ENCODE results near the gene PPP1R3F.

Gene PPP1R3F

DNA sequence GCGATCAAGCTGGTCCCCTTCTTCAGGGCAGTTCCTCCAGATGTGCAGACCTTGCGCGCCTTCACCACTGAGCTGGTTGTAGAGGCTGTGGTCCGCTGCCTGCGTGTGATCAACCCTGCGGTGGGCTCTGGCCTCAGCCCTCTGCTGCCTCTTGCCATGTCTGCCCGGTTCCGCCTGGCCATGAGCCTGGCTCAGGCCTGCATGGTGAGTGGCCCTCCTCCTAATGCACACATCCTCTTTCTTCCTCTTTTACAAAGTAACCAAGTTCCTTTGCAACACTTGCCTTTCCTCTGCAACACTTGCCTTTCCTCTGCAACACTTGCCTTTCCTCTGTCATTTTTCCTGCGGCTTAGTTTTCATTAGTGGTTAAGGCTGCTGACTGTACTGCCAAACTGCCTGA, 32.5 kb upstream of the PPP1R3F start:
- POLR2A ChIA-PET (ENCODE audit: low non-redundant PET), result no interaction called here
- TF ChIP-seq, protein P1, sequence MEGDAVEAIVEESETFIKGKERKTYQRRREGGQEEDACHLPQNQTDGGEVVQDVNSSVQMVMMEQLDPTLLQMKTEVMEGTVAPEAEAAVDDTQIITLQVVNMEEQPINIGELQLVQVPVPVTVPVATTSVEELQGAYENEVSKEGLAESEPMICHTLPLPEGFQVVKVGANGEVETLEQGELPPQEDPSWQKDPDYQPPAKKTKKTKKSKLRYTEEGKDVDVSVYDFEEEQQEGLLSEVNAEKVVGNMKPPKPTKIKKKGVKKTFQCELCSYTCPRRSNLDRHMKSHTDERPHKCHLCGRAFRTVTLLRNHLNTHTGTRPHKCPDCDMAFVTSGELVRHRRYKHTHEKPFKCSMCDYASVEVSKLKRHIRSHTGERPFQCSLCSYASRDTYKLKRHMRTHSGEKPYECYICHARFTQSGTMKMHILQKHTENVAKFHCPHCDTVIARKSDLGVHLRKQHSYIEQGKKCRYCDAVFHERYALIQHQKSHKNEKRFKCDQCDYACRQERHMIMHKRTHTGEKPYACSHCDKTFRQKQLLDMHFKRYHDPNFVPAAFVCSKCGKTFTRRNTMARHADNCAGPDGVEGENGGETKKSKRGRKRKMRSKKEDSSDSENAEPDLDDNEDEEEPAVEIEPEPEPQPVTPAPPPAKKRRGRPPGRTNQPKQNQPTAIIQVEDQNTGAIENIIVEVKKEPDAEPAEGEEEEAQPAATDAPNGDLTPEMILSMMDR (conservative IDR thresholded peaks at IDR 0.05; ENCODE audit: low read depth), result no peak
- no peak for DNase-seq (ENCODE audit: low spot score)
- no peak overlapping the region for H3K27ac ChIP-seq
- CTCF ChIA-PET, result interaction anchor here (0.7 kb wide), 1 partner anchor 1715 kb away, joined by 3 read pairs; no protein-coding TSS in a partner anchor

DNA sequence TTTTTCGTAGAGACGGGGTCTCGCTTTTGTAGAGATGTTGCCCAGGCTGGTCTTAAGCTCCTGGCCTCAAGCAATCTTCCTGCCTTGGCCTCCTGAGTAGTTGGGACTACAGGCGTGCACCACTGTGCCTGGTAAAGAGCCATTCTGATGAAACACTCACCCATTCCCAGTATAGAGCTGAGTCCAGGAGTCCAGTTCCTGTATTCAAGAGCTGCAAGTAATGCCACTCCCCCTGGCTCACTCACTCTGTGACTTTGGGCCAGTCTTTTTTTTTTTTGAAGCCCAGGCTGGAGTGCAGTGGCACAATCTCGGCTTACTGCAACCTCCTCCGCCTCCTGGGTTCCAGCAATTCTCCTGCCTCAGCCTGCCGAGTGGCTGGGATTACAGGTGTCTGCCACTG, 30.9 kb upstream of the PPP1R3F start:
- DNase-seq (ENCODE audit: low spot score), result no peak
- POLR2A ChIA-PET (ENCODE audit: low non-redundant PET), result interaction anchor here (0.5 kb wide), 1 partner anchor 70 kb away, joined by 6 read pairs; no protein-coding TSS in a partner anchor
- CTCF ChIA-PET, result no interaction called here
- no peak overlapping the region for H3K27ac ChIP-seq
- TF ChIP-seq, protein P1 (conservative IDR thresholded peaks at IDR 0.05; ENCODE audit: low read depth), result no peak

DNA sequence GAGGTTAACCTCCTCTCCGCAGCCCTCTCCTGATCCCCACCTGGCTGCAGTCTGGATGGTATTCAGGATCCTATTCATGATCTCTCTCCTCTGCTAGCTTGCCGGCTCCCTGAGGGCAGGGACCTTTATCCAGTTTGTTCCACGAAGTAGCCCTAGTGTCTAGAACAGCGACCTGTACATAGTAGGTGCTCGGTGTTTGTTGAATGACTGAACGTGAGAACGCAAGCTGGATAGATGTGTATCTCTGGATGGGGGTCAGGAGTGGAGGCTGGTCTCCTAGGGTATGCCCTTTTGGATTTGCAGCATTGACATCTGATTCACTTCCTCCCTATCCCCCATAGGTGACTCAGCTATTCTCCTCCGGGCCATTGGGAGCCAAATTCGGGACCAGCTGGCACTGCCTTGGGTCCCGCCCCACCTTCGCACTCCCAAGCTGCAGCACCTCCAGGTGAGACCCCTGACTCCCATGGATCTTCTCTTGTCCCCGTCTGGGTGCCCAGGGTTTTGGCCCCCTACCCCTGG, 27.0 kb upstream of the PPP1R3F start:
- DNase-seq (ENCODE audit: low spot score), result peak; percentile 3
- H3K27ac ChIP-seq, result peak overlapping the region; percentile 19
- POLR2A ChIA-PET (ENCODE audit: low non-redundant PET), result no interaction called here
- CTCF ChIA-PET, result no interaction called here
- TF ChIP-seq, protein P1 (conservative IDR thresholded peaks at IDR 0.05; ENCODE audit: low read depth), result no peak

DNA sequence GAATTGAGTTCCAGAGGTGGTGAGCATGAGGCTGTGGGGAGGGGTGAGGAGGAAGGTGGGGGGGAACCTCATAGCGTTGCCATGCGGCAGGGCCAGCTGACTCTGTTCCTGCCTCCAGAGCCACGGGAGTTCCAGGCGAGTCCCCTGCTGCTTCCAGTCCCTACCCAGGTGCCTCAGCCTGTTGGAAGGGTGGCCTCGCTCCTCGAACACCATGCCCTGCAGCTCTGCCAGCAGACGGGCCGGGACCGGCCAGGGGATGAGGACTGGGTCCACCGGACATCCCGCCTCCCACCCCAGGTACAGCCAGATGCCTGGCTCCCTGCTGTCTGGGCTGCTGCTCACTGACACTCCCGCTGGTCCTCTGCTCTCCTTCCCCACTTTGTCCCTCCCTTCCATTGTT, 26.4 kb upstream of the PPP1R3F start:
- ChIA-PET POLR2A (ENCODE audit: low non-redundant PET) (no interaction called here), CTCF (no interaction called here)
- DNase-seq (ENCODE audit: low spot score), result no peak
- TF ChIP-seq, protein P1 (conservative IDR thresholded peaks at IDR 0.05; ENCODE audit: low read depth), result no peak
- H3K27ac ChIP-seq, result peak overlapping the region; percentile 19

DNA sequence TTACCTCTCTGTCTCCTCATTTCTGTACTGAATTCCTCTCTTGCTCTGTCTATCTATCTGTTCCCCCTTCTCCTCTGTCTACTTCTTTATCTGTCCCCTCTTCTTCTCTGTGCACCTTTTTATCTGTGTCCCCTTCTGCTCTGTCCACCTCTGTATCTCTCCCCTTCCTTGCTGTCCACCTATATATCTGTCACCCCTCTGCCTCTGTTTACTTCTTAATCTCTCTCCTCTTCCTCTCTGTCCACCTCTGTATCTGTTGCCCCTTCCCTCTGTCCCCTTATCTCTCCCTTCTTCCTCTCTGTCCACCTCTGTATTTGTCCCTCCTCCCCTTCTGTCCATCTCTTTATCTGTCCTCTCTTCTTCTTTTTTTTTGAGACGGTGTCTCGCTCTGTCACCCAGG, 25.4 kb upstream of the PPP1R3F start:
- no peak overlapping the region for H3K27ac ChIP-seq
- ChIA-PET CTCF (no interaction called here), POLR2A (ENCODE audit: low non-redundant PET) (no interaction called here)
- TF ChIP-seq, protein P1 (conservative IDR thresholded peaks at IDR 0.05; ENCODE audit: low read depth), result no peak
- DNase-seq (ENCODE audit: low spot score), result no peak

DNA sequence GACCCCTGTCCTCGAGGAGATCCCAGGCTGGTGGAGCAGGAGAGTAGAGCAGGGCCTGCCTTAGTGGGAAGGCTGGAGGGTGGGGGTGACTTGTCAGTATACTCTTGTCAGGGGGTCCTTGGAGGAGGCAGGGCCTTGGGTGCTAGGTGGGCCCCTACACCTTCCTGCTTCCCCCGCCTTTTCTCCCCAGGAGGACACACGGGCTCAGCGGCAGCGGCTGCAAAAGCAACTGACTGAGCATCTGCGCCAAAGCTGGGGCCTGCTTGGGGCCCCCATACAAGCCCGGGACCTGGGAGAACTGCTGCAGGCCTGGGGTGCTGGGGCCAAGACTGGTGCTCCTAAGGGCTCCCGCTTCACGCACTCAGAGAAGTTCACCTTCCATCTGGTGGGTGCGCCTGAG, 23.1 kb upstream of the PPP1R3F start:
- no peak for DNase-seq (ENCODE audit: low spot score)
- POLR2A ChIA-PET (ENCODE audit: low non-redundant PET), result no interaction called here
- TF ChIP-seq, protein P1 (conservative IDR thresholded peaks at IDR 0.05; ENCODE audit: low read depth), result no peak
- CTCF ChIA-PET, result no interaction called here
- no peak overlapping the region for H3K27ac ChIP-seq

DNA sequence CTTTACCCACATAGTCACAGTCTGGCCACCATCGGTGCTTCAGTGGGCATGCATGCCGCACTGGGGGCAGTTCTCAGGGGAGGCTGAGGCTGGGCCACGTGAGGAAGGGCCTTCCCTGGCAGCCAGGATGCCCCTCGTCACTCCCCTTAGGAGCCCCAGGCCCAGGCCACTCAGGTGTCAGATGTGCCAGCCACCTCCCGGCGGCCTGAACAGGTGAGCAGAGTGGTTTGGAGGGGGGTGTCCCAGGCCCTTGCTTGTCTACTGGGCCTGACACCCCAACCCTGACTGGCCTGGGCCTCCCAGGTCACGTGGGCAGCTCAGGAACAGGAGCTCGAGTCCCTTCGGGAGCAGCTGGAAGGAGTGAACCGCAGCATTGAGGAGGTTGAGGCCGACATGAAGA, 22.2 kb upstream of the PPP1R3F start:
- ChIA-PET POLR2A (ENCODE audit: low non-redundant PET) (no interaction called here), CTCF (no interaction called here)
- TF ChIP-seq, protein P1 (conservative IDR thresholded peaks at IDR 0.05; ENCODE audit: low read depth), result no peak
- no peak for DNase-seq (ENCODE audit: low spot score)
- H3K27ac ChIP-seq, result no peak overlapping the region

Data from RWPE1 (cell line).